Keratinocyte (primary cell): ENCODE data around the gene GRIA4.

Source experiments
- CTCF ChIP-seq, 3 experiments: IDR thresholded peaks in 1 of 3; conservative IDR thresholded peaks in 1 of 3; optimal IDR thresholded peaks in 1 of 3; 2 replicates in 2 of 3; 3 replicates in 1 of 3; pipeline versions ENCODE3 to v1.5.1; 2011; ENCODE audit warnings: low read length in 3 of 3, mild to moderate bottlenecking in 3 of 3, moderate library complexity in 2 of 3, control low read depth in 1 of 3, inconsistent platforms in 1 of 3; ENCODE audit not compliant: insufficient read depth in 2 of 3; ENCODE audit errors: extremely low read depth in 1 of 3
- EZH2 ChIP-seq: IDR thresholded peaks from one replicate; pipeline ENCODE4 v1.6.1; 2012; ENCODE audit warnings: inconsistent platforms, mild to moderate bottlenecking, low read length, moderate library complexity

GRCh38 chr11:105647780-105648179 lies 37.9 kb downstream of the GRIA4 start:
- TF ChIP-seq CTCF (optimal IDR thresholded peaks at IDR 0.05 in 1 of 3, IDR thresholded peaks at IDR 0.05 in 1 of 3, conservative IDR thresholded peaks at IDR 0.05 in 1 of 3; ENCODE audit: extremely low read depth in 1 of 3, insufficient read depth in 2 of 3, low read length in 3 of 3) (no peak), EZH2 (no peak)
